Stimulated activated CD4-positive, alpha-beta T cell treated with anti-CD3 and anti-CD28 coated beads, TNF-alpha, amount 100 ng/mL, for 1 hour (primary cell): Measurements from ENCODE around the gene CDC16.

Experiments used
- DNase-seq, 3 donors: peaks; one replicate each; pipeline ENCODE4 v3.0.0-alpha.2; 2020; ENCODE audit warnings: low read depth in 3 of 3, low spot score in 1 of 3

CDC16 gene

DNA sequence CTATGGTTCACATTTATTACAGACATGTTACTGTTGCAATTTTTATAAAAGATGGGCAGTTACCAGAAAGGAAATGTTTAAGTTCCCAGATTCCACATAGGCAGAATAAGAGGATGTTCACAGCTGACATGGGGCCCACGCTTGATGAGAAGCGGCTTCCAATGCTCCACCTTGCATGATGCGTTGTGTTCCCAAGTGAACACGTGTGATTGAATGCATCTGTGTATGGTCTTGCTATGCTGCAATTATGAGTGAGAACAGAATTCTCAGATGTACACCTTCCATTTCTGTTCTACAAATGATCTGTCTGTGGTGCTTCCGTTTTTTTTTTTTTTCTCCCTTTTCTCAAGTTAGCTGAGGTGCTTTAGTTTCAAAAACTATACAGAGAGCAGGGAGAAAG is 62.2 kb downstream of the CDC16 start:
- DNase-seq = no peak

DNA sequence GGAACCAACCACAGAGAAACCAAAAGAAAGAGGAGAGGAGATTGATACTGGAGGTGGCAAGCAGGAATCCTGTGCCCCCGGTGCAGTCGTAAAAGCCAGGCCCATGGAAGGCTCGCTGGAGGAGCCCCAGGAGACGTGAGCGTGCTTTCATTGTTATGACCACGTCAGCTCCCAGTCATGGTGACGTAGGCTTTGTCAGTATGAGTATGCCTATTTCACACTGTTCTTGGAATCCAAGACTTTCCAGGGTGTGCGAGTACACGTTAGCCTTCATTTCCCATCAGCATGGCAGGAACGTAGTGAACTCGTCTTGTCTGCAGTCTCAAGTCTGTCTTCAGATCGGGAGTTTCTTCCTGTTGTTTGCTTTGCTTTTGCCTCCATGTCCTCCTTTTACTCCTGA is 64.2 kb downstream of the CDC16 start:
- DNase-seq = no peak

DNA sequence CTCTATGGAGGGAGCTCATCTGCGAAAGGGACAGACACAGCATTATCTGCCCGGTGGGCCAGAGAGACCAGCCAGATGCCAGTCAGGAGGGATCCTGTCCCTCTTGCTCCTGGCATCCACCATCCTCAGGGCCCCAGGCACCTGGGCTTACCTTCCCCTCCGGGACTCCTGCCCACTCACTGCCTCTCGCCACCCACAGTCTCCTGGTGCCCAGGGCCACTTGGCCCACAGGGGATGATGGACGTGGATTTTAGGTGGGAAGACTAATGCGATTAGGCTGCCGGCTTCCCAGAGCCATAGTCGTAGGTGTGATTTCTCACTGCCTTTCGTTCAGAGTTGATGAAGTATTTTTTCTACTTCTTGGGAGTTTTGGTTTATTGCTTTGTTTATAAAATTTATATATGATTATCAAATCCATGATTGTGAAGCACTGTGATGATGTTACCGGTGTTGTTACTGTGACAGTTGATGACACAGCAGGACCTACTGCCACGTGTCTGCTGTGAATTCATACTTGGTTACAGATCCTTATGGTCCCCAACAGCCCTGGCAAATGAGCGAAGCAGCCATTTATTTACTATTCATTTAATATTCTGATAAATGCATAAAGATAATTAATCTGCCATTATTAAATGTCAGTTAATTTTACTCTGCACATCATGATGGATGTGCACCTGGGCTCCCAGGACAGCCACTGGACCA is 65.1 kb downstream of the CDC16 start:
- no peak for DNase-seq

DNA sequence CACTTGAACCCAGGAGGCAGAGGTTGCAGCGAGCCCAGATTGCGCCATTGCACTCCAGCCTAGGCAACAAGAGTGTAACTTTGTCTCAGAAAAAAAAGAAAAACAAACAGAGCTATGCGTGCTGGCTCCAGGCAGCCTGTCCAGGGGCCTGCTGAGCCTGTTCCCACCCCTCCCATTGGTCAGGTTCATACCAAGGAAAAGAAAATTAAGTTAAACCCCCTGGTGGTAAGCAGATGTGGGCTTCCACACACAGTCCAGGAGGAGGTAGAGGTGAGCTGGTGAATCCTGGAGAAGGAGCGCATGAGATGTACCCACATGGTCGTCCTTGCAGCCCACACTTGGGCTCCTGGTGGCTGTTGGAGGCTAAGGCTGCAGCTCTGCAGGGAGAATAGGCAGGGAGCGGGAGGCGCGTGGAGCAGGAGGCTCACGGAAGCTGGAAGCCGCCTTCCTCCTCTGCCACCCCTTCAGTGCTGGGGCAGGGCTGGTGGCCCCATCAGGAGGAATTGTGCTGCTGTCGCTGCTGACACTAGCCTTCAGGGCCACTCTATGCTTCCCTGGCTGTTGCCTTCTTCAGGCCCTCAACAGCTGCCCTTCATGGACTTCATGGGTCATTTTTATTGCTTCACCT is 69.1 kb downstream of the CDC16 start:
- DNase-seq = no peak

DNA sequence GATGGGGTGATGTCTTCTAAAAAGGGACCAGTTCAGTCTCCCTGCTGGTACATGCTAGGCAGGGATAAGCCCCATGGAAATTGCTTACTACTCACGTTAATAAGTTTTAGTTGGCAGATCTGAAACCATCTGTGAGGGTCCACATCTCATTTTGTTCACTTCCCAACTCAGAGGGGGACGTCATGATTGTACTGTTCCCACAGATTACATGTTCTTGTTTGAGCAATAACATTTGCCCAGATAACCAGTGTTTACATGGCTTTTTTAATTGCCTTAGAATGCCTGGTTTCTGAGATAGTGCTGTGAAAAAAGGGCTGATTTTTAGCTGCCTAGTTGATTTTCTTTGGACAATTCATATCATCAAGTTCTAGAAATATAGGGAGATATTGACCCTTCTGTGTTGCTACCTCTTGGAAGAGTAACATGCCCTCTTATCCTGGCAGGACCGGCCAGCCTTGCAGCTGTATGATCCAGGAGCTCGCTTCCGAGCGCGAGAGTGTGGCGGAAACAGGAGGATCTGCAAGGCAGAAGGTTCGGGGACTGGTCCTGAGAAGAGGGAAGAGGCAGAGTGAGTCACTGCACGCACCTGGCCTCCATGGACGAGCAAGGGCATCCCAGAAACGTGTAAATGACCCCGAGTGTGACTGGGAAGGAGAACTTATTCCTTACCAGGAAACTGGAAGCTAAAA is 69.8 kb downstream of the CDC16 start:
- no peak for DNase-seq

DNA sequence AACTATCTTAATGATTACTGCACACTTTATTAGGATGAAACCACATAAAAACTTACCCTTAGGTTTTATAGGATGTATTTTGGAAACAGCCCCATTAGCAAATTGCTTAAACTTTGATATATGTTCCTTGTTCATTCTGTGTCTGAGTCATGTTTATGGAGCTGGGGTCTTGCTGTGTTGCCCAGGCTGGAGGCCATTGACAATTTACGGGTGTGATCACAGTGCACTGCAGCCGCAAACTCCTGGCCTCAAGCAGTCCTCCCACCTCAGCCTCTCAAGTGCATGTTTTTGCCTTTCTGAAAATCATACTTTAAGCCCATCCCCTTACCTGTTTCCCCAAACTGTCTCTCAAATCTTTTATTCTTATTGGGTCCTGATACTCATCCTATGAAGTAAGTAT is 74.4 kb downstream of the CDC16 start:
- no peak for DNase-seq

DNA sequence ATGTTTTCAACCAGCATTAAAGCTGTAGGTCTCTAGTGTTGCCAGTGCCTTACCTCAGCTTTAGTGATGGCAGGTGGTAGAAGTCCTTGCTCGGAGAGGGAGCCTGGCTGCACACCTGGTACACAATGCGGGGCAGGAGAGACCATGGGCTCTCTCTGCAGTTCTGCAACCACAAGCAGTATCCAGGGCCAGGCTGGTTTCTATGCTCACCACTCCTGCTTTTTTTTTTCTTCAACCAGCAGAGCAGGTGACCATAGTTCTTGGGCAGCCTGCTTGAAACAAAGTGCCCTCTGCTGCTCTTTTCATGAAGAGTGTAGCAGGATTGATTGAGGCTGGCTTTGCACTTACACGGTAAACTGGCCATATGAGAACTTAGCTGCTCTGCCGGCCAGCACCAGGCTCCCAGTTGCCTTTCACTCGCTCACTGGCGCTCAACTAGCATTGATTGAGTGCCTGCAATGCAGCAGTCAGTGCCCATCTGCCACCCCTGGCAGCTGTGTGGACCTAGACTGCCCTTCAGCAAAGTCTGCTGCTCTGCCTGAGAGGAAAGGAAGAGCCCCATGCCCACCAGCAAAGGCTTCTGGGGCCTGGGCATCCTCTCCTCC is 75.2 kb downstream of the CDC16 start:
- no peak for DNase-seq

DNA sequence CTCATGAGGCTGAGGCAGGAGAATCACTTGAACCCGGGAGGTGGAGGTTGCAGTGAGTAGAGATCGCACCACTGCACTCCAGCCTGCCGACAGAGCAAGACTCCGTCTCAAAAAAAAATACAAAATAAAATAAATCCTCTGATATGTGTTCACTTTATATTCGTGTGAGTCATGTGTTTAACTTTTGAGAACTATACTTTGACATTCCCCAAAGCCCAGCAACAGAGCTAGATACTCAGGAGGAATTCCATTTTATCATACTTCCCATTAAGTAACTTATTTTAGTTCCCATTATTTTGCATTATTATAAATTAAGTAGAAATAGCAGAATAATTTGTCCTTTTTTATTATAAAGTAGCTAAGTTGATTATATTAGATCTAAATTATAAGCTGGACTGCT is 76.3 kb downstream of the CDC16 start:
- DNase-seq = no peak

DNA sequence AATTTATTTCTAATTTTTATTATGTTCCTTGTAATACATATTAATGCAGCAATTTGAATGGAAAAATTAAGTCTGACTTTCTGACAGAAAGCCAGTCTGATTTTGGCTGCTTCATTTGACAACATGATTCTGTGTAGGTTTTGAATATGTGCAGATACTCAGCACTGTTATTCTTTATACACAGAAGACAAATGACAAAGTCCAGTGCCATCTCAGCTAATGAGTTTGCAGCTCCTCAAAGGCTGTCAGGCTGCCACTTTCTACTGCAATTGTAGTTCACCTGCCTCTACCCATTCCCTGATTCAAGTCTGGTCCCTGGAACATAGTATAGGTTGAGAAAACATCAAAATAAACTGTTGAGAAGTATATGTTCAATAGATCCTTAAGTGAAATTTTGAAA is 76.7 kb downstream of the CDC16 start:
- DNase-seq = no peak

DNA sequence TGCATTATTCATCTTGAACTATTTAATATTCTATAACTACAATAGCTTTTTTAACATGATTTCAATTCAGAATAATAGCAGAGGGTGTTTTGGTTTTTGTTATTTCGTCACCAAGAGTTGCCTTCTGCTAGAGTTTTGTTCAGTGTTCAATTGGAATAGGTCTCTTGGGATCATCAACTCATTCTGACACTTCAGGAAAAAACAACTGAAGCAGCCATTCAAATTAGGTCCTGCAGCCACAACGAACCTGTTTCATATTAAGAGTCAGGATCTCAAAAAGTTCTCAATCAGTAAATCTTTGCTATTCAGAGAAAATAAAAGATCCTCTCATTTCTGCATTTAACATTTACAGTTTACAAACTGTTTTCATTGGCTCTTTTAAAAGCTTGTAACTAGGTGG is 77.2 kb downstream of the CDC16 start:
- DNase-seq = no peak

DNA sequence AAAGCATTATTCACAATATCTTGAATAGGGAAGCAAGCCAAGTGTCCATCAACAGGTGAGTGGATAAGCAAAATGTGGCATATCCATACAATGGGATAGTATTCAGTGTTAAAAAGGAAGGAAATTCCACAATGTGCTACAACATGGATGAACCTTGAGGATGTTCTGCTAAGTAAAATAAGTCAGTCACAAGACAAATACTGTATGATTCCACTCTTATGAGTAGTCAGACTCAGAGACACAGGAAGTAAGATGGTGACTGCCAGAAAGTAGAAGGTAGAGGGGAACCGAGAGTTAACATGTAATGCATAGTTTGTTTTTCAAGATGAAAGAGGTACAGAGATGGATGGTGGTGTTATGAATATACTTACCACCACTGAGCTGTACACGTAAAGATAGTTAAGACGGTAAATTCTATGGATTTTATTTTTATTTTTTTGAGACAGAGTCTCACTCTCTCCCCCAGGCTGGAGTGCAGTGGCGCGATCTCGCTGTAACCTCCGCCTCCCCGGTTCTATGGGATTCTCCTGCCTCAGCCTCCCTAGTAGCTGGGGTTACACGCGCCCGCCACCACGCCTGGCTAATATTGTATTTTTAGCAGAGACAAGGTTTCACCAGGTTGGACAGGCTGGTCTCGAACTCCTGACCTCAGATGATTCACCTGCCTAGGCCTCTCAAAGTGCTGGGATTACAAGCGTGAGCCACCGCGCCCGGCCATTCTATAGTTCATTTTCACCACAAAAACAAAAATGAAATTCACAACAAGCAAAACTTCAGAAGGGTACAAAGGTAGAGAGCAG is 78.6 kb downstream of the CDC16 start:
- DNase-seq = peak in 1 of 3 donors; percentile 12

DNA sequence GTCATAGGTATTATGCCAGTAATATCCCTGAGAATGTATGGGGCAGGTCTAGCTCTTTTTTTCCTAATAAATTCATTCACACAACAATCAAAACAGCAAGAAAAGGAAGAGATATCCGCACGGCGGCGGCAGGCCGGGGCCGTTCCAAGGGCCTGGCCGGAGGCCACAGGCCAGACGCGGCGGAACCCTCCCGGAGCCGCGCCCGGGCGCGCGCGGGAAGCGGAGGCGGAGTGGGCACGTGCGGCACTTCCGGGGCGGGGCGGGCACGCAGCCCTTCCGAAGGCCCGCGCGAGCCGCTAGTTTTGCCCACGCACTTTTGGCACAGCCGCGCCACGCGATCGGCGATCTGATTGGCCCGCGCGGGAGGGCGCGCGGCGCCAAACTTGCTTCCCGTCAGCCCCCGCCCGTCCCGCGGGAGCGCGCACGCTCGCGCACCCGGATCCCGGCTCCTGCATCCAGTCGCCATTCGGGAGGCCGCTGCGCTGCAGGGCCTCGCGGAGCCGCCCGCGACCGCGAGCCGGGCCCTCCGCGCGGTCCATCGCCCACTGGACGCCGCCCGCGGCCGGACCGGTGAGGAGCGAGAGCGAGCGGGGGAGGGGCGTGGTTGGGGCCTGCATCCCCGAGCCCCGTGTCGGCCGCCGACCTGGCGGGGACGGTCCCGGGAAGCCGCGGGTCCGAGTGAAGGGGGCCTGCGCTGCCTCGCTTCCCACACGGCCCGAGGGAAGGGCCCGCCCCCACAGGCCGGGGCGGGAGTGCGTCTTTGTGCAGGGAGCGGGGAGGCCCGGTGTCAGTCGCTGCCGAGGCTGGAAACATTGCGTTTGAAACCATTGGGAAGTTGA is 79.6 kb downstream of the CDC16 start, which contains the start of gene CHAMP1:
TSS of gene CHAMP1 (plus strand) at position 430 of the 839 bp plus-strand sequence. CDS start 9,340 bp downstream, outside the sequence.
- DNase-seq = peak; percentile 70 to 87 (median 80)

DNA sequence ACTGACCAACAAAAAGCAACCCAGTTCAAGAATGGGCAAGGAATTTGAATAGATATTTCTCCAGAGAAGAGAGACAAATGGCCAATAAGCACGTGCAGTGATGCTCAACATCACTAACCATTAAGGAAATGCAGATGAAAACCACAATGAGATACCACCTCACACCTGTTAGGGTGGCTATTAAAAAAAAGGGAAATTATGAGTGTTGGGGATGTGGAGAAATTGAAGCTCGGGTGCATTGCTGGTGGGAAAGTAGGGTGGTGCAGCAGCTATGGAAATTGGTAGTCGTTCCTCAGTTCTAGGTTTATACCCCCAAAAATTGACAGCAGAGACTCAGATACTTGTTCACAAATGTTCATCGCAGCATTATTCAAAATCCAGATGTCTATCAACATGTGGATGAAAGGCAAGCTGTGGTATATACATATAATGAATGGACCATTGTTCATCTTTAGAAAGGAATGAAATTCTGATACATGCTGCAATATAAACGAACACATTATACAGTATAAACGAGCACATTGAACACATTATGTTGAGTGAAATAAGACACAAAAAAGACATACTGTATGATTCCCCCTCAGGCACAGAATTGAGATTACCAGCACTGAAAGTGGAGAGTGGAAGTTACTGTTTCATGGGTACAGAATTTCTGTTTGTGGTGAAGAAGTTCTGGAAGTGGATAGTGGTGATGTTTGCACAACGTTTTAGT is 80.5 kb downstream of the CDC16 start:
- no peak for DNase-seq

DNA sequence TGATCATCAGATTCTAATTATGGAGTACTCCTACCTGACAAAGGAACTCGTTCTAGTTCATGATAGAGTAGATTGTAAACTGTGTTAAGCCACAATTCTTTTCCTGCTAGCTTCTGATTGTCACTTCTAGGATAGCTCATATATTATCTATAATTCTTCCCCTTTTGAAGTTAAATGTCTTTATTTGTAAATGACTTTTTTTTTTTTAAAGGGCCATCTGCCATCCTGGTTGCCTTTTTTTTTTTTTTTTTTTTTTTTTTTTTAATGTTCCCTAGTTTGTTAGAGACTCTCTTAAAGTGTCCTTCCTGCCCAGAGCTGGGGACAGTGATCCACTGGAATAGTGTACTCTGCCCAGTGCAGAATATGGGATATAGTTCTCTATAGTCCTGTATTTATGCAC is 83.9 kb downstream of the CDC16 start:
- DNase-seq = no peak

DNA sequence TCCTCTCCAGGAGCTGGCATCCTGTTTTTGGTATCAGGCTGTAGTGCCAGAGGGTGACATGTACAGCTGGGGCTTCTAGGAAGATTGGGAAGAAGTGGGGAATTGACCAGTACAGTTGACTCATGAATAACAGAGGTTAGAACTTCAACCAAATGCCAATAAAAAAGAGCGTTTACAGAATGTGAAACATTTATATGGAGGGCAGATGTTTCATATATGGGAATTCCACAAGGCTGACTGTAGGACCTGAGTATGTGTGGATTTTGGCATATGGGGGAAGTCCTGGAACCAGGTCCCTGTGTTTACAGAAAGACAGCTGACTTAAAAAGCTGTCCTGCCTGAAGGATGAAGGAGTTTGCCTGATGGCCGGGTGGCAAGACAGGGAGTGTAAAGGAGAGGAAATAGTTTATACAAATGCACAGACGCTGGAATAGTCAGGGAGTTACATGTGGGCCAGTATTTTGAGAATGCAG is 84.8 kb downstream of the CDC16 start:
- DNase-seq = no peak

DNA sequence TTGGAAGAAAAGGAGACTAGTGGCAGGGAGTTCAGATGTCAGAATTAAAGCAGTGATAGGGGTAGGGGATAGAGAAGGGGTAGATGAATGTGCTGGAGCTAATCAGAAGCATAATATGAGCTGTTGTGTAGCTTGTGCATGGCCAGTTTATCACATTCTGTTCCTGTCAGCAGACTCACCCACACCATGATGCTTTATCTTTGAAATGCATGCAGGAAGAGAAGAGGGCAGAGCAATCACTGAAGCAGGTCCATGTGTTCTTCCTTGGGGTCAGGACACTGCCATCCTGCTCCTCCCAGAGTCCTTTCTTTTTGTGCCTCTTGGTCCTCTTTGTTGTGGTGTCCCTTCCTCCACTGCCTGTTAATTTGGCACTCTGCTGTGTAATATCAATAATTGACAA is 85.4 kb downstream of the CDC16 start:
- no peak for DNase-seq

DNA sequence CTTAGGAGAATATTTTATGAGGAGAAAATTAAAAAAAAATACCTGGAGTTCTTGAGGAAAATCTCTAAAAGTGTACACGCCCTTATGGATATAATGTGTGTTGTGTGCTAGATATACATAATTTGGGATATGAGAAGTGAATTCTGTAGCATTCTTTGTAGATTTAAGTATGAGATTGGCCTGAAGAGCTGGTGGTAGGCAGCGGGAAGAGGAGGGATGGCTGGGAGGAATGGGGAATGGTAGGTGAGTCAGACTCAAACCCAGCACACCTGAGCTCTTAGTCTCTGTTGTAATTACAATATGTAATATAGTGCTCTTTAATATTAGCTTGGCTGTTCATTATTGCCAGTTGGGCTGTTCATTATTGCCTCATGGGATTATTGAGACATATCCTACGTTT is 86.6 kb downstream of the CDC16 start:
- DNase-seq = no peak
